Hepatocyte (in vitro differentiated cells): ENCODE data around the gene CEP85L.

Source experiments
- CTCF ChIP-seq: fragments of 200-600 bp; sonication (generic); IDR thresholded peaks from 2 replicates; pipeline ENCODE4 v1.5.1; 2016; ENCODE audit warnings: antibody characterized with exemption, mild to moderate bottlenecking; ENCODE audit not compliant: poor library complexity
- EZH2phosphoT487 ChIP-seq: fragments of 200-600 bp; sonication (generic); IDR thresholded peaks from one replicate; pipeline ENCODE4 v1.6.1; 2018; ENCODE audit warnings: antibody characterized with exemption, mild to moderate bottlenecking, low read depth, moderate library complexity; ENCODE audit not compliant: unreplicated experiment, severe bottlenecking

DNA sequence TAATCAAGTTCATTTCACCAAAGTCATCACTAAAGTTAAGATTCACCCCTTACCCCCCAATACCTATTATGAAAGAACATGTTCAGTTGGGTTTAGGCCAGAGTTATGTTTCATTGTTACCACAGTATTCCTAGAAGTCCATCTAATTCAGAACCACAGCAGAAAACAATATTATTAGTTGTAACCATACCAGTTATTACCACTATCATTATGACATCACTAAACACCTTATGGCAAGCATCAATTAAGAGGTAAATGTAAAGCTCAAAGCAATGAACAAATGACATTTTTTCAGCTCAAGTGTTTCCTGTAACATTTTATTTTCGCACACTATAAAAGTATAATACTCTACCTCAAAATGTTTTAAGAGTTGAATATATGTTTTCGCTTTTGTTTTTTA is 4.4 kb downstream of the CEP85L start:
- TF ChIP-seq CTCF (no peak), EZH2phosphoT487 (no peak)
